GM18505 (cell line): ENCODE results near the gene CHST3.

ENCODE experiments used
- ATAC-seq: cut with Tn5 transposase; IDR thresholded peaks from one replicate; pipeline ENCODE4 v1.9.1; 2021; ENCODE audit not compliant: unreplicated experiment
- POLR2A ChIP-seq: IDR thresholded peaks from 4 replicates; pipeline ENCODE4 v1.6.1; 2011; ENCODE audit warnings: borderline replicate concordance; ENCODE audit not compliant: insufficient read depth, insufficient read length; ENCODE audit errors: extremely low read depth

The CHST3 gene

DNA sequence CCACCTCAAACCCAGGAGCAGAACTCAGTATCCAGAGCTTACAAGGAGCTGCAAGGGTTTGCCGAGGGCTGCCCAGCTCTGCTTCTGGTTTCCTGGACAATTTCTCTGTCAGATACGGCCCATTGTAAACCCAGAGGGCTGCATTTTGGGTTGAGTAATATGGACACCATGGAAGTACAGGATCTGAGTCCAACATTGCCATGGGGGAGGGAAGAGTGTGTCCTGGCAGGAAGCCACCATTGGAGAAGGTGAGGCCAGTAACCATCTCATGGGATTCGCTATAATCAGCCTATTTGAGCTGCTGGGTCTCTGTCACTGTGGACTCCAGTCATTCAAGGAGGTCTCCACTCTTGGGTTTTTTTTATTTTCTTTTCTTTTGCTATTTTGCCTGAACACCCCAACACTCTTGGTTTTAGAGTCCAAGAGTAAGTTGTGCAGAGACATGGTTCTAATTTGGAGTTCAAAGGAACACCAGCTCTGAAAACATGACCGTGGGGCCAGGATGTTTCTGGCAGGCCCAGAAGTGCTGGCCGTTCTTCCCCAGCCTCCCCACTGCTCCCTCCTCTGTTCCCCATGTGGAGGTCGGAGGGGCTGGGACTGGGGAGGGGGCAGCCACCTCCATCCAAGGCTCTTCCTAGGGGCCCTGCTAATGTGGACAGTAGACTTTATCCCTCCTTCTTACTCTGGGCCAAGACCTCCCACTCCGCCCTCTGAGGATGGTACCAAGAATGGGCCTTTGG lies 46.2 kb downstream of the CHST3 start:
- no peak for ATAC-seq
- no peak for TF ChIP-seq POLR2A

DNA sequence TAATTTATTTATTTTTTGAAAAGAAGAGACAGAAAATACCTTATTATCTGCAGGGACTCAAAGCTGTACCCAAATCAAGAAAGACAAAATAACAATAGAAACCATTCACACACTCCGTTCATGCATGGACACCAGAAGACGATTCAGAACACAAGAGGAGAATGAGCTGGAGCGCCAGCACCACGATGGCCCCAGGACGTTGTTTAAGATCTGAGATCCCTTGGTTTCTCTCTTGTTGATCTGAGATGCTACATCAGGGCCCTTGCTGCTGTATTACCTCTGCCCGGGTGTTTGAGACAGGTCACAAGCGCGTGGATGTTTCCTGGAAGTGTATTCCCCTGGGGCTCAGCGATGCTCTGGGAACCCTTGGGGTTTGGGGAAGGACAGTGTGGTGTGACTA lies 46.8 kb downstream of the CHST3 start:
- TF ChIP-seq POLR2A: no peak
- ATAC-seq: no peak

DNA sequence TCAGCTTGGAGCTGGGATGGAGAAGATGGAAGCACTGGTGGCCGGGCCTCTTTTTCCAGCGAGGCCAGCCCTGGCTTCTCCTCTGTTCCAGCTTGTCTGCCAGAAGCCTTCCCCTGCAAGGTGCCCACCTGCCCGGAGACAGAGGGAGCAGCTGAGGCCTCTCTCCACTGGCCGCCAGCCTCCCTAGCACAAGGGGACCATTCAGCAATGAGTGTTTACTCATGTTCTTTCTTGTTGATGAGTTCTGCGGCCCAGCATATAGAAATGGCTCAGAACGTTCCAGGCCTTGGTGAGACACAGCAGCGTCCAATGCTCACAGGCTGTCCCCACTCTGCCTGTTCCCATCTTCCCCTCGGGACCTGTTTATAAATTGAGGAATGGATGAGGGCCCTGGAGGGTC lies 47.3 kb downstream of the CHST3 start:
- no peak for TF ChIP-seq POLR2A
- ATAC-seq: no peak

DNA sequence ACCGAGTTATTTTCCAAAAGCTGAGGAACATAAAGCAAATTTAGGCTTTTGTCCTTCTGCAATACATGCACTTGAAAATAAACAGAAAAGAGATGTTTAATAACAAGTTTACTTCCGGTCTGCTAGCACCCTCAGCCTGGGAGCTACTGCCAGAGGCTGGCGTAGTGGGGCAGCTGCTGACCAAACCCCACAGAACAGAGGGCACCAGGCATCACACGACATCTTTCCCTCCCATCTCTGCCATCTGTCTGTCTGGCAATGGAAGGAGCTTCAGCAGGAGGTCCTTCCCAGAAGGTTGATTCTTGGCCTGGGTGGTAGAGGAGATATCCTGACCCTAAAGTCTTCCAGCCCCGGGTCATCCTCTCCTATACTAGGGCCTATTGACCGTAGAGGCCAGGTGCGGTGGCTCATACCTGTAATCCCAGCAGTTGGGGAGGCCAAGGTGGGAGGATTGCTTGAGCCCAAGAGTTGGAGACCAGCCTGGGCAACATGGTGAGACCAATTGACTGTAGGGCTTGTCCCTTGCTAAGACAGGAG lies 47.8 kb downstream of the CHST3 start:
- no peak for ATAC-seq
- no peak for TF ChIP-seq POLR2A

DNA sequence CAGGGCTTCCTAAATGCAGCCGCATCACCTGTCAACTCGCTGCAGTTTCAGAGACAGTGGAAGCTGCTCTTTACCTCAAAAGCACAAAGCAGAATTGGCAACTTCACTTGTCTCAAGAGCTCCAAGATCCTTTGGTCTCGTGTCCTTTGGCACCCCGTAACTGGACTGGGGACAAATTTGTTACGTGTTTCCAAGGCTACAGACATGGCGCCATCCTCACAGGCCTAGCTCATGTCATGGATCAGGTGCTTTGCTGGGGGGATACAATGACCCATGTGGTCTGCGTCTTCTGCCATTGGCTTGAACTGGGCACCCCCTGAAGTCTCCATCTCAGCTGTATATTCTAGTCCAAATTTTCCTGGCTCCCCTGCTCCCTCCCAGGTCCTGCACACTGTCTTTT lies 48.6 kb downstream of the CHST3 start:
- no peak for TF ChIP-seq POLR2A
- no peak for ATAC-seq

DNA sequence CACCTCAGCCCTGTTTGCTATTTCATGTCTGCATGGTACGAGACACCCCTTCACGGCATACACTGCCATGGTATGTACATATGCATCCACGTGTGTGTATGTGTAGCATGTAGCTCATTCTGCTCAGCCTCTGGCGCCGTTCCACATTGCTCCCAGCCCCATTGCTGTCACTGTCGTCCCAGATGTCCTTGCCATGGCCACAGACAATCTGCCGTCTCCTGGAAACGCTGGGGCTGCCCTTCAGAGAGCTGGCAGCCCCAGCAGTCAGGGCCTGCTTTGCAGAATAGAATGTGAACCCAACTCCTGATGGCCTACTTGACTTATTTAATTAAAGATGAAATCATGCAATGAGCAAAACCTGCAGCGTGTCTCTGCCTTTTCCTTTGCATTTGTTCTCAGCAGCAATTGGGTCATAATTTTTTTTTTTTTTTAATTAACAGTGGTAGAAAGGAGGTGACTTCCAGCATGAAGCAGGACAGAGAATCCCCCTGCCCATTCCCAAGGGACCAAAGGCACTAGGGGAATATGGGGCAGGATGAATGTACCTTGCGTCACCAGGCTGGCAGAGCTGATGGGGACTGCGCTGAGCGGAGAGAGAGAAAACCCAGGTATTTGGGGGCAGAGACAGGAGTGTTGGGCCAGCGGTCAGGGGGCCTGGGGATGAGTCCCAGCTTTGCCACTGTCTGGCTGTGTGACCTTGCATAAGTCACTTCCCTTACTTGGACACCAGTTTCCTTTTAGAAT lies 49.2 kb downstream of the CHST3 start:
- no peak for TF ChIP-seq POLR2A
- no peak for ATAC-seq

DNA sequence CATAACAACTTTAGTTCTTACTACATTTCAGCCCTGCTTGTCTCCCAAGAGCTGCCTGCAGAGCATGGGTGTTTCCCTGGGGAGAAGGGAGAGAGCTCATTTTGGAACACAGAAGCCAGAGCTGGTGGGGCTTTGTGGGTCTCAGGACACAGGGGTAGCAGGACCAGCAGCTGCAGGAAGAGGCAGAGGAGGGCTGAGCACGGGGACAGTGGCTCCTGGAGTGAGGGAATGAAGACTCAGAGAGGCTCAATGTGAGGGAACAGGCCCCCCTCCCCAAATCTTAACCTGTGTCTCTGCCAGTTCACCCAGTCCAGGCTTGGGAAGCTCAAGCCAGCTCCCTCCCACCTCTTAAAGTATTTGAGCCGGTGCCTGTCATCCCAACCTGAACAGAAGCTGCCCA lies 50.0 kb downstream of the CHST3 start:
- no peak for TF ChIP-seq POLR2A
- ATAC-seq: no peak

DNA sequence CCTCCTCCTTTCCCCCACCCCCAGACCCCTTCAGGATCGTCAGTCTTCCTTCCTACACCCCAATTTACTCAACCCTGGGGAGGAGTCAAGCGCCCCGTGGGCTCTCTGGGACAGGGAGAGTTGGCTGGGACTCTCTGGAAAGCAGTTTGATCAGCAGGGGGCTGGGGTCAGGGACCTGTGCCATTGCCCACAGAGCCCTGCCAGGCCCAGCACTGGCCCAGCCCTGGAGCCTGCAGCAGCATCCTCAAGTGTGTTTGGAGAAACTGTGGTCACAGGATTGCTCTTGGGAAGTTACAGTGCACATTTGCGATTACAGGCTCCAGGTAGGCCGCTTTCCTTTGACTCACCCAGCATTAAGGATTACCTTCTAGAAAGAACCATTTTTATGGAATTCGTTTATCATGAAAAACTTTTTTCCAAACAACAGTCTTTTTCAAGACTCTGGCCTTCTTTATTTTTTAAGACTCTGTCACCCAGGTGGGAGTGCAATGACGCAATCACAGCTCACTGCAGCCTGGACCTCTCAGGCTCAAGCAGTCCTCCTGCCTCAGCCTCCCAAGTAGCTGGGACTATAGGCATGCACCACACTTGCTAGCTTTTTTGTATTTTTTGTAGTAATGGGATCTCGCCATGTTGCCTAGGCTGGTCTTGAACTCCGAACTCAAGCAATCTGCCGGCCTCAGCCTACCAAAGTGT lies 50.7 kb downstream of the CHST3 start:
- ATAC-seq: no peak
- TF ChIP-seq POLR2A: no peak

DNA sequence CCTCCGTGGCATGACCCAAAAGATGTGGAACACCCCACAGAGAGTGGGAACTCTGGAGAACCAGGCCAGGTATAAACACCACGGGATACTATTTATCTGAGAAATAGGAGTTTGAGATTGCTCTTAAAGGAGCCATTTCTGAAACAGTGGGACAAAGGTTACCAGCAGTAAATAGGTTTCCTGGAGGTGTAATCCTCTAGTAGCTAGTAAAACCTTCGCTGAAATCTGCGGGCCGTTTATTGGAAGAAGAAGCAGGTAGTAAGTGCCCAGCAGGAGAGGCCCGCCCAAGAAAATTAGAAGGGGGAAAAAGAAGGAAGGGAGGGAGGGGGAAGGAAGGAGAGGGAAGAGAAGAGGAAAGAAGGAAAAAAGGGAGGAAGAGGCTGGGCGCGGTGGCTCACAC lies 51.6 kb downstream of the CHST3 start:
- no peak for TF ChIP-seq POLR2A
- no peak for ATAC-seq

DNA sequence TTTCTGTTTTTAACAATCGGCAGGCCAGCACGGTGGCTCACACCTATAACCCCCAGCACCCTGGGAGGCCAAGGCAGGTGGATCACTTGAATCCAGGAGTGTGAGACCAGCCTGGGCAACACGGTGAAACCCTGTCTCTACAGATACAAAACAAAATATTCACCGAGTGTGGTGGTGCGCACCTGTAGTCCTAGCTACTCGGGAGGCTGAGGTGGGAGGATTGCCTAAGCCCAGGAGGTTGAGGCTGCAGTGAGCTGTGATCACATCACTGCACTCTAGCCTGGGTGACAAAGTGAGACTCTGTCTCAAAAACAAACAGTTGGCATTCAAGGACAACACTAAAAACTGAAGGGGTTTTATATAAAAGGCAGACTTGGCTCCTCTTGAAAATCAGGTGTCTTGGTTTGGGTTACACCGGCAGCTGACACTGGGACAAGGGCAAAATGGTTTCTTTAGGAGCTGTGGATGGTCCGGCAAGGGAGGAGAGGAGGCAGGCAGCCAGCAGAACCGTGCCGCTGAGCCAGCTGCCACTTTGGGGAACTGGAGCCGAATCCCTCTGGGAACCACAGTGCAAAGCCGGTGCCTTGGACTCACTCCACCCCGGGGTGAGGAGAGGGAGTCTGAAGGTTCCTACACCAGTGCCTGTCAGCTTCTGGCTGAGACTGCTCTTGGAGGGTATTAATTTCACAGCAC lies 52.6 kb downstream of the CHST3 start:
- TF ChIP-seq POLR2A: no peak
- ATAC-seq: no peak

DNA sequence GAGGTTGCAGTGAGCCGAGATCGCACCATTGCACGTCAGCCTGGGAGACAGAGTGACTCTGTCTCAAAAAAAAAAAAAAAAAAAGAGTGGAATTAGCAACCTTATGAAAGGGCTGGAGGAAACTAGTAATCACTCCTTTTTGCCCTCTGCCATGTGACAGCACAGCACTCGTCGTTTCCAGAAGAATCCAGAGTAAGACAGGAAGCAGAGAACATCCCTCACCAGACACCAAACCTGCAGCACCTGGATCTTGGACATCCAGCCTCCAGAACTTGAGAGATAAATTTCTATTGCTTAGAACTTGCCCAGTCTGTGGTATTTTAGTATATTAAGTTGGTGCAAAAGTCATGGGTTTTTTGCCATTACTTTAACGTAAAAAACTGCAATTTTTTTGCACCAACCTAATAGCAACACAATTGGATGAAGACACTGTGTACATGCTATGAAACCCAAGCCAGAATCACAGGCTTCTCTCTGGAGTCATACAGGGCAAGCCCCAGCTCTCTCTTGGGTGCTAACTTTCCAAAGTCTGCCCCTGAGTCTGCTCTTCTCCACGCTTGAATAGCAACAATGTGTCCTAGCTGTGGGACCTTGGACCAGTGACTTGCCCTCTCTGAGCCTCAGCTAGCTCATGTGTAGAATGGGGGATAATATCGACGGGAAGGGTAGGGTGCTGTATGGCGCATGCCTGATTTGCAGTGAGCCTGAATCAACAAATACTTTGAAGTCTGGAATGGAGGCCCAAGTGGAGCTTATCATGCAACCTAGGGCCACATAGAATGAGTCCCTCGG lies 55.1 kb downstream of the CHST3 start:
- ATAC-seq: no peak

More for the DNA sequence above, 55.1 kb downstream of the CHST3 start:
- TF ChIP-seq POLR2A: no peak
